Umbilical cord (tissue), 2 donors: ENCODE measurements around the gene OTOG. TPM values are rescaled to one million over a fixed set of nuclear protein-coding genes. Genes with fewer than 3 reads are reported as not detected.

Experiments used
- DNase-seq: peaks from one replicate; pipeline ENCODE4 v3.0.0-alpha.2; 2015; ENCODE audit warnings: low spot score
- total RNA-seq: library from RNA; depleted of rRNA; stranded (reverse); fragments of >200 nt; gene quantifications from one replicate; pipeline ENCODE4 v1.2.3, GENCODE V29; 2014; ENCODE audit warnings: low replicate concordance; ENCODE audit not compliant: insufficient read depth

OTOG gene
- total RNA-seq, 1 donor from 2014 or later: 0.48 TPM

DNA sequence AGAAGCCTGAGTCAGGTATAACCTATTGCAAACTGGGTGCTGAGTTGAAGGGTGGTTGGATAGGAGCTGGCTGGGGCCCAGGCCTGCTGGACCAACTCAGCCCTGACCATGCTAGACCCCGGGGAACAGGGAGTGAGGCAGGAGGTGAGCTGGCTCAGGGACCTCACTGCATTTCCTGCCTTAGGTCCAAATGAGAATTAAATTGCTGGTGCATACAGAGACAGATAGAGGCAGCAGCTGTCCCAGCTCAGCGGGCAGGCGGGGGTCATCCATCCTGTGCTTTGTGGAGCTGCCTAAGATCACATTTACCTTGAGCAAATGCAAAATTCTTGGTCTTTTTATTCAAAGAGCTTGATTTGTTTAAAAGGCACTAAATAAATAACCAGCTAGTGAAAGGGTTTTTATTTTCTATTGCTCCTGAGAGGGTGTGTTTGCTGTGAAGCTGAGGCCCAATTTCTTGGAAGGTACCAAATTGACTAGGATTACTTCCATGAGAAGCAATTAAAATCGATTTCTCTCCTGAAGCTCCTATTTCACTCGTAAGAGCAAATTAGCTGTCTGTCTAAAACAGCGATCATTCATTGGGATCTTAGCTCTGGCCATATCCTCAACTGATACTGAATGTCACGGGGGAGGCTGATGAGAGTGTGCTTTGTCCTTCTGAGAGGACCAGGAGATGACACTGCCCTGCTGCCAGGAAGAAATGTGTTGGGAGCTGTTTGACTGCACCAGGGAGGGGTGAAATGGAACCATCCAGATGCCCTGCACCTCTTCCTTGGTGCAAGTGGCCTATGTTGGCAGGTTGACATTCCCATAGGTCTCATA is 27.8 kb upstream of the OTOG start:
- DNase-seq: no peak

DNA sequence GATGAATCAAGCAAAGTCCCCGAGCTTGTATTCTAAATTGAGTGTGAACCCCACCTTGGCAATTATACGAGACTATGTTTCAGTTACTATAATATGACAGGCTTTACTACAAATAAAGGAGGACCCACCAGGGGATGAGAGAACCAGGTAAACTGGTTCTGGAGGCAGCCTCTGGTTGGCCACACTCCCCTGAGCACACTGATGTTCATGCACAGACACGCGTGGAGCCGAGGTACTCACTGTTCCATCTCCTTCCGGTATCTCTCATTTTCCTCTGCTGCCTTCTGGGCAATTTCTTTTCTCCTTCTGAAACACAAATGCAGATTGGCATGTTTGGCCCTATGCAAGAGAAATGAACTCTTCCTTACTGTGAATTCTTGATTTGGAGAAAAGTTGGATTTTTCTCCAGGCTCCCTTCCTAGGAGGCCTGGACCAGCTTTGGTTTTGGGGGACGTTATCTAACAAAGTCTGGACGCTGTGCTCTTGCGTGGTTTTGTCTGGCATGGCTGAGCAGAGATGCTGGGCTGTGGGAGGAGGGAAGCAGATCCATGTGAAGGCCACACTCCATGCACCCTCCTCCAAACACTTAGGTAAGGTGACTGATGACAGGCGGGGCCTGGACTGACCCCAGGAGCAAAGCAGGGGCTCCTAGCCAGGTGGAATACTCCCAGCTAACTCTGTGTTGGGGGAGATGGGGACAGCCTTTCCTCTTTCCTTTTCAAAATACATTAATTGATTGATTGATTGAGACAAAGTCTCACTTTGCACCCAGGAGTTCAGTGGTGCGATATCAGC is 25.8 kb upstream of the OTOG start:
- no peak for DNase-seq

DNA sequence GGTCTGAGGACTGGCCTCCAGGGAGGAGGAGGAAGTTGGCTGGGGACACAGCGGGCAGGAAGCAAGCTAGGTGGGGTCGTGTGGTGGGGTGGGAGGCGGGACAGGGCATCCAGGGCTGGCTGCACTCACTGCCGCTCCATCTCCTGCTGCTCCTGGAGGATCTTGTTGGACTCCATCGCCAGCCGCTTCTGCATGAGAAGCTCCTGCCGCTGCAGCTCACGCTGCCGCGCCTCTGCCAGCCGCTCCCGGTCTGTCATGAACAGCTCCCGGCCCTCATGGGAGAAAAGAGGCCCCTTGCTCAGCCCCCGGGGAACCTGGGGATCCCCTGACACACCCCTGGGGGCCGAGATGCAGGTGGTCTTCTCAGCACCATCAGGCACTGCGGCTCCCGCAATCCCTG is 24.4 kb upstream of the OTOG start:
- no peak for DNase-seq

DNA sequence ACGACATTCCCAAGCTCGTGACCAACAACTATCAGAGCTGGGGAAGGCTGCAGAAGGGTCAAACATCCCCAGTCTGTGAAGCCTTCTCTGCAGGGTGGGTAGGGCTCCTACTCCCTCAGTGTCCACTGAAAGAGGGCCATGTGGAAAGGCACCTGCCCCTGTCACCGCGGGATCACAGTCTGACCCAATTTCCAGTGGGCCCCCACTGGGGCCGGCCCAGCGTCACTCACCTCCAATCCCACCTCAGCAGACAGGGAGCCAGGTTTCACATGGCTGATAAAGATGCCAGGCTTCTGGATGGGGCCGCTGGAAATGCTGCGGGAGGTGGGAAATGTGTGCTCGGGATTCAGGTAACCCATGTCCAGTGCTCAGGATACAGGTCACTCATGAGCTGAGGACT is 22.8 kb upstream of the OTOG start:
- DNase-seq: no peak

DNA sequence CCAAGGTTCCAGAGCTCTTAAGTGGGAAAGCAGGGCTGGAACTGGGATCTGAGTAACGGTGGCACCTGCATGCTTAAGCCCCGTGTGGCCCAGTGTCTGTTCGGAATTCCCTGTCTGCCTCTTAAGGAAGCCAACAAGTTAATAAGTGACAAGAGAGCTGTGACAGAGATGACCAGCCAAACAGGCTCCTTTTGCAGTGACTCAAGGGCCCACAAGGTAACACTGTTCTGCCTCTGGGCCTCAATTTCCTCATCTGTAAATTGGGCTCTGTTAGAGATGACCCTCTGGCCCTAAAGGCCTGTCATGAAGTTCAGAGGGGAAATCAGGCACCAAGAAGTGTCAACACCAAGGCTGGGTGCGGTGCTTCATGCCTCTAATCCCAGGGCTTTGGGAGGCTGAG is 21.5 kb upstream of the OTOG start:
- DNase-seq: no peak

DNA sequence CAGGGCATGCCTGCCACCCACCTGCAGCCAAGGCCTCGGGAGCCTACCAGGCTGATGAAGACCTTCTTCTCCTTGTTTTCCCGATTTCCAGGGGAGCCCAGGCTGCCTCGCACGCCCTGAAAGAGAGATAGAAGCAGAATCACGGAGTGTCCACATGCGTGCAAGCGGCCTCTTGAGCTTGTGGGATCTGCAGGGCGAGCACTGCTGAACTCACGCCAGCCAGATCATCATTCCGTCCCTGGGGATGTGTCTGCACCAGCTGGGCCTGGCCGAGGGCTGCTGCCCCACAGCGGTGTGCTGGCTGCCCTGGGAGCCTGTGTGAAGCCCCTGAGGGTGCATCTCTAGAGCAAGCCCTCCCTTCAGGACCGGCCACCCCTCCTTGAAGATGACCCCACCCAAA is 20.7 kb upstream of the OTOG start:
- DNase-seq: no peak

DNA sequence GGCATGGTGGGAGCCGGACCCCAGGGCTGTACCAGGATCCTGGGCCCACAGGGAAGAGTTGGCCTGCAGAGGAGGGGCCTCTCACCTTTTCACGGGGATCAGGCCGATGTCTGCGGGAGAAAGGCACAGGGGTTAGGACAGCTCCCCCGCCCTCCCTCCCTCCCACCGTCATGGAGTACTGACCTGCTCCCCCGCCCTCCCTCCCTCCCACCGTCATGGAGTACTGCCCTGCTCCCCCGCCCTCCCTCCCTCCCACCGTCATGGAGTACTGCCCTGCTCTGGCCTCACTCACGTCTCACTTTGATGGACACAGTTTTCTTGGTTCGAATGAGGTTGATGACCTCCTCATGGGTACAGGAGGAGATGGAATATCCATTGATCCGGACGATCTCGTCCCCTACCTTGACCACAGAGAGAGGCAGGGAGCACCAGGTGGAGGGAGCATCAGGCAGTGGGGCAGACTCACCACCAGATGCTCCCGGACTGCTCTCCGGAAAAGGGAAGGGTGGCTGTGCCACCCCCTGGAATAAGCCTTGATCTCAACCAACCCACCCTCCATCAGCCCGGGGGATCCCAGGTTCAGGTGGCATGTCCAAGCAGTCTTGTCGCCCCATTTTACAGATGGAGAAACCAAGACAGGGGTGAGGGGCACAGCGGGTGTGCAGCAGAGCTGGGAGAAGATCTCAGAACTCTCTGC is 20.0 kb upstream of the OTOG start:
- DNase-seq: no peak

DNA sequence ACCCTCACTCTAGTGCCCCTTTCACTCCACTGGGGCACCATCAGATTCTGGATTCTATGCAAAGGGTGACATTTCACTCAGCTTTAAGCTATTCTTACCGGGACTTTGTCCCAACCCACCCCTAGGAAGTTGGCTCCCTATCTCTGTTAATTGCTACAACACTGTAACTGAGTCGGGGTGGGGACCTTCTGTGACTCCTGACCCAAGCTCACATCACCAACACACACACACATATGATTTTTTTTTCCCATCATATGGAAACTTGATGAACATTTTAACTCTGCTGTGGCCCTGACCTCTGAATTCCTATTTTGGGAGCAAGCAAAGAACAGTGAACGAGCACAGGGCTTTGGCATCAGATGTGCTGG is 19.4 kb upstream of the OTOG start:
- no peak for DNase-seq

DNA sequence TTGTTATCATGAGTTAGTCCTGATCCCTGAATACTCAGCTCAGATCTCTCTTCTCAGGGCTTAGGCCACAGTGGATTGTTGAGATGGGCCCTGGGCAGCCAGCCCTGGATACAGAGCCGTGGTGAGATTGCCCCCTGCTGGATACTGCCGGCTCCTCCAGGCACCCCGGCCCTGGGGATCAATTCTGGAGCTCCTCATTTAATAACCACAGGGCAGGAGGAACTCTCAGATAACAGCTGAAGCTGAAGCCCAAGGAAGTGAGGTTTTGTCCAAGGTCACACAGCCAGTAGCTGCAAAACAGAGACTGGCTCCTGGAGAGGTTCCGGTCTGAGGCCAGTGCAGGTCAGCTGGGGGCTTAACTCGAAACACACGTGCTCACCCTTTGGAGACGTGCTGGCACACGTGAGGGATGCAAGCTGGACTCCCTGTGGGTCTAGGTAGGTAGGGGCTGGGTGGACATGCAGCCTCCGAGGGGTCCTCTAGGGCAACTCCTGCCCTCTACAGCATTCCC is 18.8 kb upstream of the OTOG start:
- no peak for DNase-seq

DNA sequence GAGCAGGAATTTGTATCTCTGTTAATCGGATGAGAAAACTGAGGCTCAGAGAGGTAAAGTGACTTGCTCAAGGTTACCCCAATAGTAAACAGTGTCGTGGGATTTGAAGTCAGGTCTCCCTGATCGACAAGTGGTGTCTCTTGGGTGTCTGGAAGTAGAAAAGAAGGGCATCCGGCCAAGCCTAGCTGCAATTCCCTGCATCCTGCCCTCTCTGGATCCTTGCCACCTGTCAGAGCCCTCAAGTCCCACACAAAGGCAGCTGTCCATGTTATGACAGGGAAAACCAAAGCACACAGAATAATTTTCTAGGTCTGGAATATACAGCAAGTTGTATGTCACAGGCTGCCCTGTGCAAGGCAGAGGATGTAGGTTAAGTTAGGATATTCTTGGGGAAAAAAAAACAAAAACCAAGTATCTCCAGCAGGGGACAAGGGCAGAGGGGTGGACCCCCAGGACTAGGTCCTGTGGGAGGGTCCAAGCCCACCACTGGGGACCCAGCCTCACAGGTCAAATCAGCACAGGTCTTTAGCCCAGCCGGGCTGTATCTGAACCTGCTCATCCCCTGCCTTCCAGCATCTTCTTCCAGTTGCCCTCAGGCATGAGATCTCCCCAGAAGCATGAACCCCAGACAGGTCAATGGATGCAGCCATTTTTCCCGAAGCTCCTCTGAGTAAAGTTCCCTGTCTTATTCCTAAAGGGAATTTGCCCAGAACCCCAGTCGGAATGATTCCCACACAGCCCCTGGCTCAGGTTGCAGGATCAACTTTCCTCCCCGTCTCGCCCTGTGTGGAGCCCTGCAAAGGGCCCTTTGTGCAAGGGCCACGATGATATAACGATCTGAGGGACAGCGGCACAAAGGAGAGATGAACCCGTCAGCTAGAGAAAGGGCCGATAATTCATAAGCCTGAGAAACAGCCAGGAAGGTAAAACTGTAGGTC is 17.9 kb upstream of the OTOG start:
- DNase-seq: no peak

DNA sequence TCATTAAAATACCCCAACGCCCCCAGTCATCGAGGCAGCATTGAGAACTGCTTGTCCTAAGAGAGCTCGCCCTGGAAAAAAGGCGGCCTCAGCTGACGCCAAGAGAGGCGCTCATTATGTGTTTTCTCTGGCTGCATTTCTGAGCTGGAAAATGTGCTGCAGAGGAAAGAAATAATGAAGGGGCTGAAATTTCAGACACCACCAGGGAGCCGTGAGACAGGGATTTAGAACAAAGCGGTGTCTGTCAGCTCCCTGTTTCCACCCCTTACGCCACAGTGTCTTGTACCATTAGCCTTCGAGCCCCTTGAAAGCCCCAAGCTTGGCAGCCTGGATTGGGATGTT is 17.2 kb upstream of the OTOG start:
- no peak for DNase-seq

DNA sequence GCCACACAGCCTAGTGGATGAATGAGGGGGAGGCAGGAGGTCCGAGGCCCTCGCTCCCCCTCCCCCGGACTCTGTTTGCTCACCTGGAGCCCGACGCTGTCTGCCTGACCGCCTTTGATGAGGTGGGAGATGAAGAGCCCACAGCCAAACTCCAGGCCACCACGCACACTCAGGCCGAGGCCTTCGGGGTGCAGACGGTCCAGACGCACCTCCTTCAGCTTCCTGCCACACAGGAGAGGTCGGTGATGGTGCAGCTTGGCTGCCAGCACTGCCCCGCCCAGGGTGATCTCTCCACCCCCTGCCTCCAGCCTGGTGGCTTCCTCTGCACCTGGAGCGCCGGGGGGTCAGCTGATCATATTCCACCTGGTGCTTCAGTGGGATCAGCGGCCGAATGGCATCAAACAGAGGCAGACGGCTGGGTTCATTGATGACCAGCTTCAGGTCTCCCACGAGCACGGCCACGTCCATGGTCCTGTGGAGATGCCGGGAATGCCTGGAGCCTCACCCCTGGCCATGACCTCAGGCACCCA is 15.9 kb upstream of the OTOG start:
- no peak for DNase-seq

DNA sequence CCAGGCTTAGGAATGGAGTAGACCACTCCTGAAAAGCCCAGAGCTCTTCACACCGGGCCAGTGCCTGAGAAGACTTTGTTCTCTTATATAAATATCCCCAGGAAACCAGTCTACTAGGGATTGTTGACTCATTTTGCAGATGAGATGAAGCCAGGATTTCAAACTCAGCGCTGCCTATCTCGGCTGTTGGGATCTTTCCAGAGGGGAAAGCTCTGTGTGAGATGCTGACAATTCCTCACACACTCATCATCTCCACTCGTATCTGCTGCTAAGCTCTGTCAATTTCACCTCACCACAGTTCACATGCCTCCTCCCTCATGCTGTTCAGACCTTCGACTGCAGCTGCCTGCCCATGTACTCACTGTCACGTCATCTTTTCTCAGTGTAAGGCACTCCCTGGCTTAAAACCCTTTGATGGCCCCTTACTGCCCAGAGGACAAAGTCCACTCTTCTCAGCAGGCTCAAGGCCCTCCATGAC is 15.4 kb upstream of the OTOG start:
- peak; percentile 86 for DNase-seq

DNA sequence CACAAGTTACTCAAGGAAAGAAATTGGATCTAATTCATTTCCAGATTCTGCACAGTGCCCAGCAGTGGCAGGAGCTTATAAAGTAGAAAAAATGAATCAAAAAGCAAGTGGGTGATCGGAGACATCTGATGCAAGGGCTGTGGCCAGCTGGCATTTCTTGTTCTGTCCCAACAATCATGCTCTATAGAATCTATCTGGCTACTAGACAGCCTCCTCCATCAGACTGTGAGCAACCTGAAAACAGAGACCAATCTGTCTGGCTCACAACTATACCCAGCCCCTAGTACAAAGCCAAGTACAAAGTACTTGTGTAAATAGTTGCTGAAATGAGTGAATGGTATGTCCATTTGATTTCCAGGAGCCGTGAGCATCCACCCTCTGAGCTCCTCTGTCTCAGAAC is 14.3 kb upstream of the OTOG start:
- DNase-seq: no peak

DNA sequence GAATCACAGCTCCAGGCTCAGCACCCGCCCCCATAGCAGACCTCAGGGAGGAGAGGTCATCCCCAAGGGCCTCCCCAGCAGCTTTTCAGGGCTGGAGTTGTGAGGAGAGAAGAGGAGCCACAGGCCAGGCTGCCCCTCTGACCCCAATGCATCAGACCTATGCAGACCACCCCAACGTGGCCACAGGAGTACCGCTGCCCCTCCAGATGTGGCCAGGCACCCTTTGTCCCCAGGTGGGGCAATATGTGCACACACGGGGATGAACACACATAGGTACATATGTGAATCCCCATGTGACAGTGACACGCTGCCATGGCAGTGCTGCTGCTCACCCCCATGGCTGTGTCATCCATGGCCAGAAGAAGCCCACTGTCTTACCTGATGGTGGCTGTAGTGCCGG is 13.7 kb upstream of the OTOG start:
- DNase-seq: no peak

DNA sequence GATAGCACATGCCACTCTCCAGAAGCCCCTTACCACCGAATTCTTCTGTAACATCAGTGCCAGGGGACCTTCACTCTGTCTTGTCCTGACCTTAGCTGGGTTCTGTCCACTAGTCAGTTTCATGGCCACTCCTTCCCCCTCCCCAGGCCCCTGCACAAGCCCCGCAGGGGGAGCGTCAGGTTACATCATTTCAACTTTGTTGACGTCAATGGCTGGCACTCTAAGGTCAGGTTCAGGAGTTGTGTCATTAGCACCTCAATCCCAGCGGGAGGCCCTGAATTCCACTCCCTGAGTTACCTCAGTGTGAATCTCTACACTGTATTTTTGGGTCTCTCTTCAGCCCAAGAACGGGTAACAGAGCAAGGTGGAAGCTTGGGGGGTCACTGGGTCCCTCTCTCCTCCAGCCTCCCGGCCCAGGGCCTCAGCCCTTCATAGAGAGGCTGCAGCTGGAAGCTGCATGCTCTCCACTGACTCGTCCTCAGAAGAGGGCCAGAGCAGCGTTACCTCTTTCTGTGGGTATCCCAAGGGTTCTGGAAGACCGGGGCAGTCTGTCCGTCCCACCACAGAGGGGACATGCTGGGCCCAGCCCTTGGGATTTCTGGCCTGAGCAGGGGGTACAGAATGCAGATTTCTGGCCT is 13.2 kb upstream of the OTOG start:
- DNase-seq: no peak

DNA sequence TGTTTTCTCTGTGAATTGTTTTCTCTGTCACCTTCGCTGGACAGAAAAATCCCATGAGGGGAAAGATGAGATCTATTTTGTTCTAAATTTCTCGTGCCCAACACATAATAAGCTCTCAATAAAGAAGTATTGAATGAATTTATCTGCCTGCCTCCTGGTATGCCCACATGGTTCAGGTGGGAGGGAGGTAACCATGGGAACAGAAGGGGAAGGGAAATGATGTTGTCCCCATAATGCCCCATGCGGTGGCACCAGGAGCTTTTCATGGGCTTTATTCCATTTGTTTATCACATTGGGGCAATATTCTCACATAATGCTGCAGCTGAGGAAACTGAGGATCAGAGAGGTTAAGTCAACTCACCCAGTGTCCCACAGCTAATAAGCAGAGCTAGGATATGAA is 11.6 kb upstream of the OTOG start:
- DNase-seq: no peak

DNA sequence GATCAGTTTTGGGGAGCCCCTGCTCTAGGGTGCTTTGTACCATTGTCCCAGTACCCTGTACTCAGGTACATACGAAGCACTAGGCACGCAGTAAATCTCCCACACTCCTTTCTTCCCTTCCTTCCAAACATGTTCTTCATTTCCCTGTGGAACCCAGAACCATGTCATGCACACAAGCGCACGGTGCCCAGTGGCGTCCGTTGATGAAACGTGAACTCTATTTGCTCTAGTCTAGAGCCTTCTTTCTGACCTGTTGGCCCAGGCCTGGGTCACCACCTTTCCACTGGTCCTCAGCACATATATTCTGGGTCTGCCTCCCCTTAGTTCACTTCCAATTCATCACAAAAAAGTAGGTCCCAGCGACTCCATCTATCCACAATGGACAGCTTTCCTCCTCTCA is 9.8 kb upstream of the OTOG start:
- DNase-seq: no peak

DNA sequence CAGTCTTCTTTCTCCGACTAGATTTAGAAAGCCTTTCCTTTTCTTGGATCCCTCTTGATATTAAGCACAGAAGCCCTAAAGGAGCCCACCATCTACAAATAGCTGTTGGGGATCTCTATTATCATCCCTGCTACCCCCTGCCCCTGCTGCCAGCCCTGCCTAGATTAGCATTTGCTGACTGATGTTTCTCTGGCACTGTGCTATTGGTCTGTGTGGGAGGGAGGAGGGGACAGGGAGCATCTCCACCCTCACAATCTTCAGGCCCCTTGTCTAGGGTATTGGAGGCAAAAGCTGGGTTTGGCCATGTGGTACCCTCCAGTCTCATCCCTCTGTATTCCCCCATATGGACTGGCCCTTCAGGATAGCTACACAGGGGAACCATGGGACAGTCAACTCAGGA is 9.0 kb upstream of the OTOG start:
- no peak for DNase-seq

DNA sequence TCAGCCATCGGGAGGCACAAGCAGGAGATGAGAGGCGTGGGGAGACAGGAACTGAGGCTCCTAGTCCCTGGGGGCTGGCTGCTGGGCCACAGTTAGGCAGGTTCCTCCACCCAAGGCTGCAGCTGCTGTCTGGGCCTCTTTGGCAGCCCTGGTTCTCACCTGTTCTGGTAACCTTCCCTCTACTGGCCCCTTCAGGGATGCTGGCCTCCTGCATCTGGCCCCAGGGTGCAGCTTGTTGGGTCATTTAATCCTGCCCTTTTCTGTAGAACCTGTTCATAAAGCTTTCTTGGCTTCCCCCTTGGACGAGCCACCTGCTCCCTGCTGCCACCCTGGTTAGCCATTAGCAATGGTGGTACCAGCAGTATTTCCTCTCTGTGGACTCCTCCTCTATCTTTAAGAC is 8.3 kb upstream of the OTOG start:
- no peak for DNase-seq

DNA sequence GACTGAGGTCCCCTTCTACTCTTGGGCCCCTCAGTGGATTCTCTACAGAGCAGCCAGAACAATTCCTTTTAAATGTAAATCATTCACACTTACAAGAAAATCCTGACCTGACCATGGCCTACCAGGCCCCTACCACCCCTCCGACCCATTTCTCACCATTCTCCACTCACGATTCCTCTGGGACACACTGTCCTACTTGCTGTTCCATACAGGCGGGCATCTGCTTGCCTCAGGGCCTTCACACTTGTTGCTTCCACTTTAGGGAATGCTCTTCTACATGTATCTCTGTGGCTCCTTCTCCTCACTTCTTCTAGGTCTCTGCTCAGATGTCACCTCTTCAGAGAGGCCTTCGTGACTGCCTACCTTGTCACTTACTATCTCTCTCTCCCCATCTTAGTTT is 6.3 kb upstream of the OTOG start:
- no peak for DNase-seq
